ENCODE measurements around the gene USP10. TPM values are rescaled to one million over a fixed set of nuclear protein-coding genes. Genes with fewer than 3 reads are reported as not detected.
A peak's percentile ranks its signal among the peaks of the same experiment; 100 is the strongest.

USP10 gene
- polyA plus RNA-seq, 2 of the 4 experiments (the other 2 are of a cell fraction): 61.5 to 93.5 TPM

DNA sequence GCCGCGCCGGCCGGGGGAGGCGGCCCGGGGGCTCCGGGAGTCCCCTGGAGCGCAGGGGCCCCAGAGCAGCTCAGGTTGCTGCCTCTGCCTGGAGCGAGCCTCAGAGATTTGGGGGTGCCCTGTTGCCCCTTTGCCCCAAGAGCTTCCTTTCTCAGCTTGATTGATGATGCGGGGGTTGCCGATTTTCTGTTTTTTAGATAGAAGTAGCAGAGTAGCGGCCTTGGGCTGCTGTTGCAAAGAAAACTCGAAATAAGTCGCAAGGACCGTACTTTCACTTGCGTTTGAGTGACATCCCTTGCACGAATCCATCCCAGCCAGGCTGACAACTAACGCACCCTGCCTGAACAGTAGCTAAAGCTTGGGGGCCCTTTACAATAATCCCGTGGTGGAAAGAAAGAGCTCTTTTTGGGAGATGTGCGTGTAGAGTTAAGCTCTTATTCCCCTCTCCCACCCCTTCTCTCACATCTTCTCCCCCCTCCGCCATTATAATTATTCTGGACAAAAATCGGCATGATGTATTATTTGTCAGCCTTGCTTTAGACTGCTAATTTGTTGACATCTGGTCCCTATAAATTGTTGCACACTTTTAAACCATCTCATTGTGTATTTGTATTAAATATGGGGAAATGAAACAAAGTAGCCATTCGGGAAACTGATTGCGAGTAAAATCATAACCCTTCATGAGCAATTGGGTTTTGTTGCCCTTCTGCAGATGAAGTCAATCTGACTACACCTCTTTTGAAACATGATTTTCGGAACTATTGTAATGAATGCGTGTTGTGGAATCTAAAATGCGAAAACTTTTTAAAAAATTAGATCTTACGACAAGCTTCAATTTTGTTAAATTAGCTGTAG is 873 bp downstream of the USP10 start:
- peak; percentile 21 to 56; a peak in 4 of 6 replicates for ATAC-seq
- CTCF ChIA-PET: interaction anchor here (1.4 to 1.9 kb wide), 5 partner anchors 11 to 78 kb away, joined by 4 to 14 read pairs (median 7); no protein-coding TSS in a partner anchor

GRCh38 chr16:84703681-84704080 is 3.9 kb downstream of the USP10 start:
- ChIA-PET POLR2A (interaction anchor here (1.1 kb wide), 1 partner anchor 9 kb away, joined by 3 read pairs; no protein-coding TSS in a partner anchor), CTCF (interaction anchor here (0.9 to 5.1 kb wide), 7 partner anchors 8 to 51 kb away, joined by 3 to 40 read pairs (median 3); no protein-coding TSS in a partner anchor)
- ATAC-seq: no peak
- no peak overlapping the region for H3K4me3 ChIP-seq
- no peak for DNase-seq (ENCODE audit: low read depth in 1 of 2, low spot score in 1 of 2)
- no peak overlapping the region for H3K27ac ChIP-seq
- TF ChIP-seq EHMT2 (IDR thresholded peaks at IDR 0.05; ENCODE audit: low read depth): no peak
- TF ChIP-seq RARB (CRISPR knock-in tag; IDR thresholded peaks at IDR 0.05): no peak
- no peak for TF ChIP-seq RNF2 (IDR thresholded peaks at IDR 0.05; ENCODE audit: borderline replicate concordance, low read depth)
- TF ChIP-seq CTCF (IDR thresholded peaks at IDR 0.05): no peak
- TF ChIP-seq RFX5 (IDR thresholded peaks at IDR 0.05): no peak
- TF ChIP-seq, protein P1, sequence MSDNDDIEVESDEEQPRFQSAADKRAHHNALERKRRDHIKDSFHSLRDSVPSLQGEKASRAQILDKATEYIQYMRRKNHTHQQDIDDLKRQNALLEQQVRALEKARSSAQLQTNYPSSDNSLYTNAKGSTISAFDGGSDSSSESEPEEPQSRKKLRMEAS (IDR thresholded peaks at IDR 0.05): no peak
- no peak for FAIRE-seq
- no peak overlapping the region for H3K4me2 ChIP-seq
- H3K9me3 ChIP-seq: no peaks in the 10 kb centered on the region
- peaks cover 46% of the 10 kb centered on the region for H3K4me1 ChIP-seq
- WGBS (ENCODE audit: missing lambda C conversion rate): 88% methylated on average over 10 of the region's 10 CpGs

More for the DNA sequence above, 873 bp downstream of the USP10 start:
- H3K4me3 ChIP-seq: peak overlapping the region; percentile 100
- DNase-seq (ENCODE audit: low read depth in 1 of 2, low spot score in 1 of 2) (peak; percentile 13 to 29), FAIRE-seq (no peak)
- TF ChIP-seq ZNF302 (CRISPR knock-in tag; IDR thresholded peaks at IDR 0.05): no peak
- TF ChIP-seq CBX2 (IDR thresholded peaks at IDR 0.05; ENCODE audit: borderline replicate concordance, low read depth): no peak
- TF ChIP-seq HEYL (CRISPR knock-in tag; IDR thresholded peaks at IDR 0.05): no peak
- TF ChIP-seq KDM1A (IDR thresholded peaks at IDR 0.05; ENCODE audit: low read depth): no peak
- TF ChIP-seq EHMT2 (IDR thresholded peaks at IDR 0.05; ENCODE audit: low read depth): no peak
- TF ChIP-seq KDM5A (IDR thresholded peaks at IDR 0.05): no peak
- TF ChIP-seq PHF8 (IDR thresholded peaks at IDR 0.05; ENCODE audit: borderline replicate concordance, low read depth): no peak
- no peak for TF ChIP-seq ZSCAN20 (CRISPR knock-in tag; IDR thresholded peaks at IDR 0.05)
- TF ChIP-seq JUNB (IDR thresholded peaks at IDR 0.05): no peak
- no peak for TF ChIP-seq RCOR1 (IDR thresholded peaks at IDR 0.05; ENCODE audit: low read depth, low read length)
- TF ChIP-seq RAD21 (conservative IDR thresholded peaks at IDR 0.05 in 1 of 2, IDR thresholded peaks at IDR 0.05 in 1 of 2): no peak
- TF ChIP-seq POLR2AphosphoS2 (conservative IDR thresholded peaks at IDR 0.05; ENCODE audit: low read length): no peak
- no peak for TF ChIP-seq FOXS1 (CRISPR knock-in tag; IDR thresholded peaks at IDR 0.05)
- peak overlapping the region; percentile 97 for H3K4me2 ChIP-seq
- peak overlapping the region; percentile 95 to 99 for H3K27ac ChIP-seq
- POLR2A ChIA-PET: interaction anchor here (1.1 to 1.4 kb wide), 3 partner anchors 19 to 29 kb away, joined by 3 to 4 read pairs (median 4); no protein-coding TSS in a partner anchor
- WGBS (ENCODE audit: missing lambda C conversion rate): 5% methylated on average over 19 of the region's 28 CpGs
- peaks cover 30% of the 10 kb centered on the region for H3K4me1 ChIP-seq
- H3K9me3 ChIP-seq: no peaks in the 10 kb centered on the region

- ChIA-PET CTCF (interaction anchor here (0.6 to 5.1 kb wide), 5 partner anchors 8 to 50 kb away, joined by 3 to 40 read pairs (median 10); no protein-coding TSS in a partner anchor), POLR2A (no interaction called here)
- no peaks in the 10 kb centered on the region for H3K9me3 ChIP-seq
- TF ChIP-seq HDAC2 (IDR thresholded peaks at IDR 0.05) (no peak), EHMT2 (IDR thresholded peaks at IDR 0.05; ENCODE audit: low read depth) (no peak), PHF8 (IDR thresholded peaks at IDR 0.05; ENCODE audit: borderline replicate concordance, low read depth) (no peak), SMC3 (IDR thresholded peaks at IDR 0.05) (no peak), RFX5 (IDR thresholded peaks at IDR 0.05) (no peak), USF2 (IDR thresholded peaks at IDR 0.05) (no peak), RNF2 (IDR thresholded peaks at IDR 0.05; ENCODE audit: borderline replicate concordance, low read depth) (no peak)
- ATAC-seq (no peak), DNase-seq (ENCODE audit: low read depth in 1 of 2, low spot score in 1 of 2) (no peak), FAIRE-seq (no peak)
- no peak overlapping the region for H3K27ac ChIP-seq
- H3K4me3 ChIP-seq: no peak overlapping the region
- 93% methylated on average over 2 of the region's 2 CpGs for WGBS (ENCODE audit: missing lambda C conversion rate)
- H3K4me1 ChIP-seq: peaks cover 44% of the 10 kb centered on the region
- H3K4me2 ChIP-seq: no peak overlapping the region
These were observed 4.5 kb downstream of the USP10 start for GRCh38 chr16:84704253-84704652.

All from A549 (cell line).